Measurements from ENCODE around the gene ALK. TPM values are rescaled to one million over a fixed set of nuclear protein-coding genes. Genes with fewer than 3 reads are reported as not detected.

Gene ALK
- total RNA-seq, 1 donor from 2014 or later: not detected

DNA sequence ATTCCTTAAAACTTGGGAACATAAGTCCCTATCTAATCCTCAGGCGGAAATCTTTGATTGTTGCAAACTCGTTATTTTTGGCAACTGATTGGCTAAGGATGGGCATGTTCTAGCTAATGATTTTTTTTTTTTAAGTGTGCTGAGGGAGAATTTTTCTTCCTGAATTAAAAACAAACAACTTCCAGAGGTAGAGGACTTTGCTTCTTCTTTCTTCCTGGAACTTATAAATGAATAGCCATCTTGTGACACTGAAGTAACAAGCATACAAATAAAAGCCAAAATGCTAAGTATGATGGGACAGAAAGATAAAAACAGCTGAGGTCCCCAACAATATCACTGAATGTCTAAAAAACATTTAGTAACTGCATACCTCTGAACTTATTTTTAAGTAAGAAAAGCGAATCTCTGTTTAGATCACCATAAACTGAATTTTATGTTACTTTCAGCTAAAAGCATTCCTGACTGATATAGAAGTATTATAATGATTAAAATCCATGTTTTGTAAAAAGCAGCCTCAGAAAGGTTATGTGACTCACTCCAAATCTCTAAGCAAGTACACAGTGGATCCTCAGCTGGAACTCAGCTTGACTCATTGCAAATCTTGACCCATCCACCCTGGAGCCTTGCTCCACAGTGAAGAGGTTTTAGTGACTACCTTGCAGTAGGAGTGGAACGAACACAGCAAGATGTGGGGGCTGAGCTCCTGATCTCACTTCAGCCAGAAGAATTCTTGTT lies 461.8 kb downstream of the ALK start:
- intact Hi-C loops (cut with micrococcal nuclease): no loop called here

DNA sequence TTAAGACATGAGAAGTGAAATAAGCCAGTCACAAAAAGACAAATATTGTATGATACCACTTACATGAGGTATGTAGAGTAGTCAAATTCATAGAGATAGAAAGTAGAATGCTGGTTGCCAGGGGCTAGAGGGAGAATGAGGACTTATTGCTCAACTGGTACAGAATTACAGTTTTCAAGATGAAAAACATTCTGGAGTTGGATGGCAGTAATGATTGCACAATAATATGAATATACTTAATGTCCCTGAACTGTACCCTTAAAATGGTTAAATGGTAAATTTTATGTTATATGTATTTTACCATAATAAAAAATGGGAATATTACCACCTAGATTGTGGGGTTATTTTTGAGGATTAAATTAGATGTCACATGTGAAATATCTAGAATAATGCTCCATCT lies 465.0 kb downstream of the ALK start:
- intact Hi-C loops (cut with micrococcal nuclease): no loop called here

DNA sequence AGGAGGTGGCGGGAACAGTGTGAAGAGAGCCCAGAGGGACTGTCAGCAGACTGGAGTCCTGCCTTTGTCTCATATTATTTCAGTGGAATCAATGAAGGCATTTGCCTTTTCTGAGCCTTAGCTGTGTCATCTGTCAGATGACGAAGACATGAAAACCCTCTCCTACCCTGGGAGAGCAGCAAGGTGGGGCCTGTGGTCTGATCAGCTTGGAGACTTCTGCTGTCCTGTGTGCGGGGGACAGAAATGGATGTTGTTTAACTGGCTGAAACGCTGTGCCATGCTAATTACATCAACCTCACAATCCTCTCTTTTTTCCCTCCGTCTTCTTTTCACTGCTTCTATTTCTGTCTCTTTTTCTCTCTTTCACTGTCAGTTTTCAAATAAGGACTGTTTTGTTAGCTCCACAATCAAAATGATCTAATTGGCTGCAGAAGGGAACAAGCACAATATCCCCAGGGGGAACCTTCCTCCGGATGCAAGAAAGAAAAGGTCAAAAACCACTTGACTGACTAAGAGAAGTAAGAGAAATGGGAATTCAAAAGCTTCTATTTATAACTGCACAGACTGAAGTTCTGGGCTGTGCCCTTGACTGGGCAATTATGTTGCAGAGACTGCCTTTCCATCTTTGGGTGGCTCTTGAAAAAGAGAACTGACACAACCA lies 466.1 kb downstream of the ALK start:
- intact Hi-C loops (cut with micrococcal nuclease): no loop called here

DNA sequence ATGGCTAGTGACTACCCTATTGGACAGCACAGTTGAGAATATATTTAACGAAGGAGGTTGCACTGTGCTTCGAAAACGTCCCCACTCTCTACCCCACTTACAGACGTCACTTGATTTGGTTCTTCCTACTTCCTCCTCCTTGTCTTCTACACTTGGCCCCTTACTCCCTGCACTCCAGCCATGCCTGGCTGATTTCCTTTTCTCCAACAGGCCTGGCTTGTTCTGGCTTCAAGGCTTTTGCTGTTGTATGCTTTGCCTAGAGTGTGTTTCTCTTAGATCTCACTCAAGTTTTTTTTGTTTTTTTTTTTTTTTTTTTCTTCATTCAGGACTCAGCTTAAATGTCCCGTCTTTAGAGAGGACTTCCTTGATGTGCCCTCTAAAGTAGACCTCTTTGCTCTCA lies 469.4 kb downstream of the ALK start:
- intact Hi-C loops (cut with micrococcal nuclease): no loop called here

DNA sequence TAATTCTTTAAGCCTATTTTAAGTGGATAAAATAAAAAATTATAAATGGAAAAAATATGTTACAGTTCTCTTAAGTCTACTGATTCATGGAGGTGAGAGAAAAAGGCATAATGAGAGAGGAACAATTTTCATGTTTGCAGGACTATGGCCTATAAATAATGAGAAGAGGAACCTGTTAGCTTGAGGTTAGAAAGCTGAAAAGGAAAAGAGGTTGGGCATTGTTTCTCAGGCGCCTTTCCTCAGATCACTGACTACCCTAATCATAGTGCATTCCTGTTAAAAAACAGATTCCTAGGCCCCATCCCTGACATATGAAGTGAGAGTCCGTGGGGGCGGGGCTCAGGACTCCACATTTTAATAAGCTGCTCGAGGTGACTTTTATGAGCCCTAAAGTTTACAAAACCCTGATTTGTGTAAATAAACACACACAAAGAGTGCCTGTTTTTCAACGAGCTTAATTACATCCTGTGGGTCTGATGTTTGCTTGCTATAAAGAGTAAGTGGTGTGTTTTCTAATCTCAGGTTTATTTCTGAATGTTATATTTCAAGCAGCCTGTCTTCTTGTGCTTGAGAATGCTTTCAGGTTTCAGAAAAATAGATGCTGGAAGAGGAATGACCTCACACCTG lies 470.7 kb downstream of the ALK start:
- intact Hi-C loops (cut with micrococcal nuclease): no loop called here

DNA sequence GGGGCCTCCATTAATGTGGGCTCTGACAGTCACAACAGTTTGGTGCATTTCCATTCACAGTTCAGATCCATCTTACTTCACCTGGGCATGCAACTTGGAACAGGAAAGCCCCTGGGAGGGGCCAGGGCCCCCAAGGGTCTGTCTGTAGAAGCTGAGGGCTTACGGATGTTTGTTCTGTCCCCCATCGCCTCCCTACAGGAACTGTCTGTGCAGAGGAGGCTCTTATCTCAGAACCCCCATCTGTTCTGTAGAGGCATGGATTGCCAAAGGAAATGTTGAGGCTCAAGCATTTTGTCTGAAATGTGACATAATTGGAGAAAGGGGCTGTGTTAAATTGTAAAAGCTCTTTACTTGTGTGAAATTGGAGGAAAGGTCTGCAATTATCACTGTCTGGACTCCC lies 471.9 kb downstream of the ALK start:
- intact Hi-C loops (cut with micrococcal nuclease): no loop called here

DNA sequence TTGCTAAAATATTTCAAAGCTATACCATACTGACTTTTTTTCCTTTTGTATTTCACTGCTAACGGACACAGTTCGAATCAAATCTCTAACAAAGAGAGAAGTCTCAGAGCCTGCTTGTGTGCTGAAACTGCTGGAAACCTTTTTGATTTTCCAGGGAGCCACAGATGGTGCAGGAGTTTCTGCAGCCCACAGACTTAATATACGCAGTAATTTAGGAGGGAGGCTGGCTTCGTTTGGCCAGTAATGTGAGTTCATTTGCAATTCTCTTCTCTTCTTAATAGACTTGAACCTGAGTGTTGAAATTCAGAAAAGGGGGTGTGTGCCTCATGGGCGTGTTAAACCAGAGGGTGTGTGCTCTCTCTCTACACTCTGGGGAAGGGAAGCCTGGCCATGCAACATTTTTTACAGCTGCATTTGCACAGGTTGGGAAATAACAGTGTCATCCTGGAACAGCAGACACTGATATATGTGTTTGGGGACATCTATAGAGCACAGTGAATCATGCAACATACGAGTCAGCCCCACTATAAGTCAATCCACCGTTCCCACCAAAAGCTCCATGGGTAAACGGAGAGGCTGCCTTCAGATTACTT lies 473.2 kb downstream of the ALK start:
- intact Hi-C loops (cut with micrococcal nuclease): no loop called here

DNA sequence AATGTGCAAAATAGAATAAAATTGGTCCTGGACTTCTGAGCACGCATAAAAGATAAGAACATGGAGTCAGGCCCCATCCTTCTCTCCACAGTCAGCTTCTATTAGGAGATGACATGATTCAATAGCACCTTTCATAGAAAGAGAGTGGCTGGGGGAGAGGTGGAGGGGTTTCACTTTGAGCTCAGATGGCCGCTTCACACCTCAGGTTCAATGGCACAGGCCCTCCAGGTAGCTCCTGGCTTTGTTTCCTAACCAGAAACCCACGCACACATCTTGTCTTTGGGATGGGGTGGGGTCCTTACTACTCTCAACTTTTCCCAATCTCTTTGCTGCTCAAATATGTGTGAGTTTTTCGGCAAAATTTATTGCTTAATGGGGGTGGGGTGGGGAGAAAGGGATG lies 473.9 kb downstream of the ALK start:
- intact Hi-C loops (cut with micrococcal nuclease): no loop called here

DNA sequence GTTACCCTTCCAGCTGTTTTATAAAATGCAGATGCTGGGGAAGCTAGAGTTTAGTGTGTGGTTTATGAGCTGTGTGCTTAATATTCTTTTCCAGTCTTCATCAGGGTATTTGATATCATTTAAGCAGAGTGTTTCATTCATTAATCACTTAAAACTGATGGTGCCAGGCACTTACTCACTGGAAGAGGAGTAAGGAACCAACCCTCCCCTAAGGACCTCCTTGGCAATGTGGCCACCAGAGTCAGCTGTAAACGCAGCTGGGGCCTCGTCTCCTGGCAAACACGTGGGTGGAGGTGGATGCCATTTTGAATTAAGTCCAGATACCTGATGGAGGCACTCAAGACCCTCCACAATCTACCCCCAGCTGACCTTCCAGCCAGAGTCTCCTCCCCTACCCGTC lies 474.5 kb downstream of the ALK start:
- intact Hi-C loops (cut with micrococcal nuclease): no loop called here

DNA sequence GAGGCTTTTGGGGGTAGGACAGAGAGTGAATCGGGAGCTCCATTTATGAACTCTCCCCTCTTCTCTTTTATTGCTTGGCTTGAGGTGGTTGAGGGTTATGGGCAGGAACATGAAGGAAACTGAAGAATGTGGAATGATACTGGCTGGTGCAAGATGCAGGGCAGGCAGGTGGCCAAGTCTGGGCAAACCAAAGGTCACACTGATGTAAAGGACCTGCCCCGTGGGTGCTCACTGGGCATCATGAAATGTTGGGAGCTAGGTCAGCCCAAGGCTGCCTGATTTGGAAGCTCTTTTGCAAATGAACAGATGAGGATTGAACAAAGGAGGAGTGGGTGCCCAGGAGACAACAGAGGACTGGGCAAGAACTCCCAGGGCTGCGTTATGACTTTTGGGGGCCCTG lies 477.2 kb downstream of the ALK start:
- intact Hi-C loops (cut with micrococcal nuclease): no loop called here

DNA sequence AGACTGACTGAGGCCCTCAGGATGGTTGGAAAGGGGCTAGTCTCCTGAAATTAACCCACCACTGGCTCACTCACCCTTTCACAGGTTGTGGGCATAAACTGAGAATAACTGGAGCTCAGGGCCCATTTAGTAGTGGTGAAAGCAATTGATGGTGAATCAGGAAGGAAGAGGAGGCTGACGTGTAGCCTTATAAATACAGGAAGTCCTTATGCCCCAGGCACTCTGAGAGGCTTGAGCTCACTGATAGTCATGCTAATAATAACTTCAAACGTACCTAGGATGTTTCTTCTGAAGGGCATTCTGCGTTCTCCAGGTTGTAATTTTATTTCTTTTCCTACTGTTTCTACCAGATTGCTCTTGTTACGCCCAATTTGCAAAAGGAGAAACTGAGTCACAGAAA lies 477.8 kb downstream of the ALK start:
- intact Hi-C loops (cut with micrococcal nuclease): no loop called here

DNA sequence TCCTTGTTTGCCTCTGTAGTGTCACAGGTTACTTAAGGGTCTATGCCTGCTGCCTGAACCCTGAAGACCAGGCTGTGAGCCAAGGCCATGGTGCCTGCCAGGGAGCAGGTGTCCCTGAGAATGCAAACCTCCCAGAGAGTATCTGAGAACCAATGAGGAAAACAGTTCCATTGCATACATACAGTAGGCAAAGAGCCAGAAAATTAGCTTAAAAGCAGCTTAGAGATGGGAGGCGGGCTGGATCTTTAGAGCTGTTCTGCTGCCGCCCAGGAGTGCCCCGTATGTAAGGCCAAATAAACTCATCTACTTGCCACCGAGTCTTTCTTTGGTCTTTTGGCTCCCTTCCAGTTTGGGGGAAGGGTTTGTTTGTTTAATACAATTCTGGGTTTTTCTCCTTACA lies 478.2 kb downstream of the ALK start:
- intact Hi-C loops (cut with micrococcal nuclease): no loop called here

DNA sequence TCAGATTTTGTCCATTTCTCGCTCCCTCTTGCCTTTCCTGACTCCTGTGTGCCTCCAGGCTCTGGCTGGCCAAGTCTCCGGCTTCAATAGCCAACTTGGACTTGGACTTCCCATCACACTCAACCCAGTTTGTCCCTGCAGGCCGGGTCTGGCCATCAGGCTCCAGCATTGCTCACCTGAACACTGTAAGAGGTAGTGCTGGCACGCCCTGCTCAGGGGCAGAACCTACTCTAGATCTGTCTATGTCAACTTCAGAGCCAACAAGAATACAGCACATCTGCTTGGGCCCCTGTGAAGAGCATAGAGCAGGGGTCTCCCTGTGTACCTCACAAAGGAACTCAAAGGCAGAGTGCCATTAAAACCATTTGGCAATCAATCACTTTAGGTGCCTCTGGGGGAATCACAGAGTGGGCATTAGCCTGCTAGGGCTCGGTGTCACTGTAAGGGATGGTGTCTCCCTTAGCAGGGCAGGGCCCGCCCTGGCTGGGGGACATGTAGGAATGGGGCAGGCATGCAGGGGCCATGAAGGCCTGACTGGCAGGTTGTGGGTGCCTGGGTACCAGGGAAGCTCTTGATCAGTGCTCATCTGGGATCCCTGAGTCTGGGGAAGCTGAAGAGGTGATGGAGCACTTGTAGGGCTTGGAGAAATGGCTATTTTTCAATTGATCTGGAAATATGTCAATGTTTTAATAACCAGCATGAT lies 480.3 kb downstream of the ALK start:
- intact Hi-C loops (cut with micrococcal nuclease): no loop called here

DNA sequence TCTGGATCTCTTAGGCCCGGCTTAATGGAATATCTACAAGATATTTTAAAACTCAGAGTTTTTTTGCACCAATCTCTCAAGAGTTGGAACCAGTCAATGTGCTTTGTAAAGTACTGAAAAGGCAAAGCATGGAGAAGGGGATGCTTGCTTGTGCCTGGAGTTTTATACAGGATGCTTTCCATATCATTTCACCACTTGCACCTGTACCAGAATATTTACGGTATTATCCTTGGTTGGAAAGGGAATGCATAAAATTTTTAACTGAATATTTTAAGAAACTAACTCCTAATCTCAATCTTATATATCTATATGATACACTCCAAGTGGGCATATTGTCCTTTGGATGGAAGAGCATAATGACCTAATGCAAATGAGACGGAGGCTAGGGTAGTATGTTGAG lies 487.5 kb downstream of the ALK start:
- intact Hi-C loops (cut with micrococcal nuclease): no loop called here

DNA sequence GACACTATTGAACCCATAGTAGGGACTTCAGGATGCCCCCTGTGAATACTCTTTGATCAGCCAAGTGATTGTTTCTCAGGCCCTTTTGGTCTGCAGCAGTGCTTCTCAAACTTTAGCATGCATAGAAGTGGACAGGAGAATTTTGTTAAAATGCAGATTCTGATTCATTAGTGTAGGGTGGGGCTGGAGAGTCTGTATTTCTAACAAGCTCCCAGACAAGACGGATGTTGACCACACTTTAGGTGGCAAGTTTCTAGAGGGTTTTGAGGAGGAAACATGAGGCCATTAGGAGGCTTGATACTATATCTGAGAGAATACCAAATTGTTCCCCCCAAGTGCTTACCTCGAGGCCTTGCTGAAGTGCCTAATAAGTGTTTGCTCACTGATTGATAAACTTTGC lies 488.3 kb downstream of the ALK start:
- intact Hi-C loops (cut with micrococcal nuclease): no loop called here

DNA sequence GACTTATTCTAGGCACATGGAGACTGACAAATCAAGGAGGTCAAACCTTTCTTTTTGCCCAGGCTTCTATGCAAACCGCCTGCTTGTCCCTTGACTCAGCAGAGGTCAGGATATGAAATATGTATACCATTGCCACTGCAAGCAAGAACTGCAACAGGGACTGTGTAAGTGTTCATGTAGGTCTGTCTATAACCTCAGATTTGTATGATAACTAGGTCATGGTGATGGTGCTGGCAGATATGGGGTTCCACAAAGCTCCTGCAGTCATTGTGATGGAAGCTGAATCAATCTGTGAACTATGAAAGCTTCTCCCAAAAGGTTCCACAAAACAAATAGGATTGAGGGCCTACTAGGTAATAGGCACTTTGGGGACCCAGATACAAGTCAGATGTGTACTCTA lies 489.9 kb downstream of the ALK start:
- intact Hi-C loops (cut with micrococcal nuclease): no loop called here

DNA sequence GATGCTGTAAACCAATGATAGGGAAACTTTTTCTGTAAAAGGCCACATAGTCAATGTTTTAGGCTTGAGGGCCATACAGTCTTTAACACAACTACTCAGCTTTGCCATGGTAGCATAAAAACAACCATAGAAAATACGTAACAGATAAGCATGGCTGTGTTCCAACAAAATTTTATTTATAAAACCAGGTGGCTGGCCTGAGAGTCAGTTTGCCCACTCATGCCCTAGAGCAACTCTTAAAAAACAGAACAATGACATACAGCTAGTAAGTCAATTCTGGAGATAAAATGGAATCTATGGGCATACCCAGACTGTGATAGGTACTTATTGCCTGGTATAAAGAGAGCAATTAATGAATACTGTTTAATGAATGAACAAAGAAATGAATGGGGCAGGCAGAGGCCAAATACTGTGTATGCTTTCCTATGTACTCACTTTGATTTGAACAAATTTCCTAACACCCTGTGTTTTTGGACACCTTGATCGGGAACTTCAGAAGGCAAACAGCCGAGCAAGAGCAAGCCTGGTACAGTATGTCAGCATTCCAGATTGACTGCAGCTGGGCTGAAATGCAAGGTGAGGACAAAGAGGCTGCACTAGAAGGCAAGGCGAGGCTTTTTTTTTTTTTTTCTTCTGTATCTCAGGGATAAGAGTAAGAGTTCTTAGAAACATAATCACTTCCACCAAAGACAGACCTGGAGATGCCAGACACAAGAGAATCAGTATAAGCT lies 490.8 kb downstream of the ALK start:
- intact Hi-C loops (cut with micrococcal nuclease): no loop called here

DNA sequence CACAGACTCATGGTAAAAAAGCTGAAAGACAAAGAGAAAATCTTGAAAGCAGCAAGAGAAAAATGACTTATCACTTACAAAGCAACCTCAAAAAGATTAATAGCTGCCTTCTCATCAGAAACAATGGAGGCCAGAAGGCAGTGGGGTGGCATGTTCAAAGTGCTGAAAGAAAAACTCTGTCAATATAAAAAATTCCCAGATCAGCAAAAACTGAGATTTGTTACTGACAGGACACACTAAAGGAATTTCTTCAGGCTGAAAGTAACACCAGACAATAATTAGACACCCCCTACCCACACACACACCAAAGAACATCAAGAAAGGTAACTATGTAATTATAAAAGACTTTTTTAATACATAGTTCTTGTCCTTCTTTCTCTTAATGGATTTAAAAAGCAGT lies 495.0 kb downstream of the ALK start:
- intact Hi-C loops (cut with micrococcal nuclease): no loop called here

DNA sequence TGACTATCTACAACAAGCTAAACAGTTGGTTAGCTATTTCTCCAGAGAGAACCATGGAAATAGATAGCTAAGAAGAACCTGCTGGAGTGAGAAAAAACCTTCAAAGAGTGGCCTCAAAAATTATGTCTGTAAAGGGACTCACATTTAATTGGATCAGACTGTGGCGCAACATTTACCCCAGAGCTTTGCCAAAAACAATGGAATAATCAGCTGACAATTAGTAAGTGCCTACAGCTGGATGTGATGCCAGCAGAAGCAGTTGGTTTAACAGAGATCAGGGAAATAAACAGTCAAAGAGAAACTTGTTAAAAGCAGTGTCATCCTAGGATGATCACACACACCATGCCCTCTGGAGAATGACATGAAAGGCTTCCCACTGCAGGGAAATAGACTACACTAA lies 495.5 kb downstream of the ALK start:
- intact Hi-C loops (cut with micrococcal nuclease): no loop called here

DNA sequence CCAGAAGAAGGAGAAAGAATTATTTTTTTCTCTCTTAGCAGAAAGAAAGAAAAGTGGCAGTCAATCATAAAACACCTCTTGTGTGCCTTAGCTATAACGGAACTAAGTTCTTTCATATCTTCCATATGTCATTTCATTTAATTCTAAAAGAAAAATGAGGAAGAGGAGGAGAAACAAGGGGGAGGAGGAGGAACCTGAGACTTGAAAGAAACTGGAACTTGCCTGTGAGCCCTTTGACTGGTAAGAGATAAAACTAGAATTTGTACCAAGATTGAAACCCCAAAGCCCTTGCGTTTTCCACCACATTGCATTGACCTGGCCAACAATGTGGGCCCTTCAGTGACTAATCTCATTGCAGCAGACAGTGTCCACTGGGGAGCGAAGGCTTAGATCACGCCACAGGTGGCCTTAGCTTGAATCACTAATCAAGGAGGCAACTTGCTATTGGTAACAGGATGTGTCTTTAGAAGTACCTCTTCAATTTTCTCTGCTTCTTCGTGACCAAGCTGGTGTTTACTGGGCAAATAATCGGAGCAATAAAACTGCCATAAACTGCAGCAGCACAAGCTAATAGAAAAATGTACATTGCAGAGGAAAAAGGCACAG lies 498.2 kb downstream of the ALK start:
- intact Hi-C loops (cut with micrococcal nuclease): no loop called here
